NCI-H226 (cell line): ENCODE measurements around the gene OSBP2.
A peak's percentile ranks its signal among the peaks of the same experiment; 100 is the strongest.
"Not testable (repeated sequence)": the region's sequence is repeated elsewhere in the genome, so short reads cannot be mapped to it uniquely, and the experiment has no call there.

Experiments used
- DNase-seq: peaks from one replicate; pipeline ENCODE4 v3.0.0-alpha.2; 2015

The OSBP2 gene

DNA sequence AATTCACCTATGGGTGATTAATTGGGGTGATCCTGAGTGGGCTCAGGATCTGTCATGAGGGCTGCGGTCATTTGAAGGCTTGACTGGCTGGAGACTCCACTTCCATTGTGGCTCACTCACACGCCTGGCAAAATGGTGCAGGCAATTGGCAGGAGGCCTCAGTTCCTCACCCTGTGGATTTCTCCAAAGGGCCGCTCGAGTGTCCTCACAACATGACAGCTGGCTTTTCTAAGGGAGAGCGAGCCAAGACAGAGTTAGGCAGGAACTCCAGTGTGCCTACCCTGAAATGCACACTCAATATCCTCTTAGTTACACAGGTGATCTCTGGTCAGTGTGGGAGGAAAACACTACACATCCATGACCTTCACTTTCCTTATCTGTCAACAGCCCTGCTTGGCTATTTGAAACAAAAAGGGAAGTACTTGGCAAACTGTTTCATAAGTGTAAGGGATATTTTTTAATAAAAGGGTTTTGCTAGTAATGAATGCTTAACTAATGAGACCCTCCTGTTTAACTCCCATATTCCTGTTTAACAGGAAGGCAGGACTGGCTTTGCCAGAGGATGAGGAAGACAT, 25.7 kb downstream of the OSBP2 start:
- DNase-seq: no peak

DNA sequence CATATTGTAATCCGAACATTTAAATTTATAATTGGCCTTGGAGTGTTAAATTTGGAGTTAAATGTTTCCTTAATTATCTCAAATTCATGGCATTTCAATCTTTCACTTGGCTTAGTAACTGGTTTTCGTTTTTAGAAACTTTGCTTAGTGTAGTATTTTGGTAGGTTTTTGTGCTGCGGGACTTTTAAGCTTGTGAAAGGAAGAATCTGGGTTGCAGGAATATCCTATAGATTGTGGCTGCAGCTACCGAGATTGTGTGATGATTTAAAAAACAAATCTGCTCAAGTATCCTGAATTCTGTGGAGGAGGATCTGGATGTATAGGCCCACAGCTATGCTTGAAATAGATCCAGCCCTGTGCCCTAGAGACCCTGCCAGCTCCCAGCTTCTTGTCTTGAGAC, 27.1 kb downstream of the OSBP2 start:
- no peak for DNase-seq

DNA sequence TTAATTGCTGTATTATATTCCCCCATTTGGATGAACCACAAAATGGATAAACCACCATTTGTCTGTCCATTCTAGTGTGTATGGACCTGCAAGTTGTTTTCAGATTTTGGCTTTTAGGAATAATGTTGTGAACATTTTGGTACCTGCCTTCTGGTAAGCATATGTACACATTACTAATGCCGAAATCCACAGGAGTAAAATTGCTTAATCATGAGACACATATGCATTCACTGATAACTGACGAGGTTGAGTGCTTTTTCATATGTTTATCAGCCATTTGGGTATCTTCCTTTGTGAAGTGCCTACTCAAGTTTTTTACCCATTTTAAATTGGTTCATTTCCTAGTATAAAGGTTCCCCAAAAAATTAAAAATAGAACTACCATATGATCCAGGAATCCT, 34.2 kb downstream of the OSBP2 start:
- DNase-seq: no peak

DNA sequence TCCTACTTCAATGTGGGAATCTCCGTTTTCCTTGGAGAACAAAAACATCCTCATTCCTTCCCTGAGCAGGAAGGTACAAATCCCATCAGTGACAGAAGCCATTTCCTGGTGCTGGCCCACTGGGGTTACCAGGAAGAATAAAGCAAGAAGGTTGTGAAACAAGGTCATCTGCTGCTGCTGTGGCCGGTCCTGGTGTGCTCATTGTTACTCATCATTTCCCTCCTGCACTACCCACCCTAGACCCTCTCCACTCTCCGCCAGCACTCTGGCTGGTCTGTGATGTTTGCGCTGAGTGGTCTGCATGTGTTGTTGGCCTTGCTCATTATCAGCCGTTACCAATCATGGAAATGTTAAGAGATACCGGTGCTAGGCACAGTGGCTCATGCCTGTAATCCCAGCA, 37.0 kb downstream of the OSBP2 start:
- DNase-seq: no peak

DNA sequence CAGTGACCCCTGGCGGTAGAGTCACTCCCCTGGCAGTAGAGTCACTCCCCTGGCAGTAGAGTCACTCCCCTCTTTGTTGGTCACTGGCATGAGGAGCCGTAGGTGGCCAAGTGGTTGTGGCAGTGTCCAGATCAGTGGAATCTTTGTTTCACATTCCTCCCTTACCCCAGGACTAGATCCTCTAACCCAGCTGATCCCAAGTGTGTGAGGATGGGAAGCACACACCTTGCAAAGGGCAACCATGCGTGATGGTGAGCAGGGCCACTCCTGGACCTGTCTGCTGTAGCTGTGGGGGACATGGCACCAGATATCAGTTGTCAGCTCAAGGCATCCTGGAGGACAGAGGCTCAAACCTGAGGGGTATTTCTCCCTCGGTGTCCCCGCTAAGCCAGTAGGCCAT, 37.8 kb downstream of the OSBP2 start:
- DNase-seq: no peak

DNA sequence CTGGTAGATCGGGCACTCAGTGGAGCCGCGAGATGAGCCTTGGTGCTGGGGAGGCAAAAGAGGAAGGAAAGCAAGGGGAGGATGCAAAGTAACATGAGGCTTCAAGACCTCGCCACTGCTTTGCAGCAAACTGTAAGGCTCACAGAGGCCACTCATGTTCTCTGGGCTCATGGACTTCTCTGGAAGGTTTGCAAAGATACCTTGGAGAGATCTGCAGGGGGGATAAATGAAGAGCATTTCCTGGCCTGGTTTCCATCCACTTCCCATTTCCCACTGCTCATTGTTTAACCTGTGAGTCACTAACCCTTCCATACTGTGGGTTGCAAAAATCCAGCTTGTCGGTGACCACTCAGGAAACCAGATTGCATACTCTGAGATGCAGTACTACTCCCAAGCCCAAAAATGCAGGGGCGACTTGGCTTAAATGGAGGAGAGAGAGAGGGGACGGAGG, 38.5 kb downstream of the OSBP2 start:
- peak; percentile 5 for DNase-seq

DNA sequence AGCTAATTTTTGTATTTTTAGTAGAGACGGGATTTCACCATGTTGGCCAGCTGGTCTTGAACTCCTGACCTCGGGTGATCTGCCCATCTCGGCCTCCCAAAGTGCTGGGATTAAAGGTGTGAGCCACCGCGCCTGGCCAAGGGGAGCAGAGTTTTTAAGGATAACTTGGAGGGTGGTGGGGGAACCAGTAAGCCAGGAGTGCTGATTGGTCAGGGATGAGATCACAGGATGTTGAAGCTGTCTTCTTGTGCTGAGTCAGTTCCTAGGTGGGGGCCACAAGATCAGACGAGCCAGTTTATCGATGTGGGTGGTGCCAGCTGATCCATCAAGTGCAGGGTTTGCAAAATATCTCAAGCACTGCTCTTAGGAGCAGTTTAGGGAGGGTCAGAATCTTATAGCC, 45.3 kb downstream of the OSBP2 start:
- not testable (repeated sequence) for DNase-seq

DNA sequence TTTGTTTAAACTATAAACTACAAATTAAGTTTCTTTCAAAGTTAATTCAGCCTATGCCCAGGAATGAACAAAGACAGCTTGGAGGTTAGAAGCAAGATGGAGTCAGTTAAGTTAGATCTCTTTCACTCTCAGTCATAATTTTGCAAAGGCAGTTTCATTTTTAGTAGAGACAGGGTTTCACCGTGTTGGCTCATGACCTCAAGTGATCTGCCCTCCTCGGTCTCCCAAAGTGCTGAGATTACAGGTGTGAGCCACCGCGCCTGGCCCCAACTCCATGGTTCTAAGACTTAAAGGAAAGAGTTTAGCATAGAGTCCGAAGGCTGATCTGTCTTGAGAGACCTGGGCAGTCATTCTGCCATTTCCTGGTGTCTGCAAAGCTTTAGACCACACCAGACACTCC, 45.8 kb downstream of the OSBP2 start:
- not testable (repeated sequence) for DNase-seq

DNA sequence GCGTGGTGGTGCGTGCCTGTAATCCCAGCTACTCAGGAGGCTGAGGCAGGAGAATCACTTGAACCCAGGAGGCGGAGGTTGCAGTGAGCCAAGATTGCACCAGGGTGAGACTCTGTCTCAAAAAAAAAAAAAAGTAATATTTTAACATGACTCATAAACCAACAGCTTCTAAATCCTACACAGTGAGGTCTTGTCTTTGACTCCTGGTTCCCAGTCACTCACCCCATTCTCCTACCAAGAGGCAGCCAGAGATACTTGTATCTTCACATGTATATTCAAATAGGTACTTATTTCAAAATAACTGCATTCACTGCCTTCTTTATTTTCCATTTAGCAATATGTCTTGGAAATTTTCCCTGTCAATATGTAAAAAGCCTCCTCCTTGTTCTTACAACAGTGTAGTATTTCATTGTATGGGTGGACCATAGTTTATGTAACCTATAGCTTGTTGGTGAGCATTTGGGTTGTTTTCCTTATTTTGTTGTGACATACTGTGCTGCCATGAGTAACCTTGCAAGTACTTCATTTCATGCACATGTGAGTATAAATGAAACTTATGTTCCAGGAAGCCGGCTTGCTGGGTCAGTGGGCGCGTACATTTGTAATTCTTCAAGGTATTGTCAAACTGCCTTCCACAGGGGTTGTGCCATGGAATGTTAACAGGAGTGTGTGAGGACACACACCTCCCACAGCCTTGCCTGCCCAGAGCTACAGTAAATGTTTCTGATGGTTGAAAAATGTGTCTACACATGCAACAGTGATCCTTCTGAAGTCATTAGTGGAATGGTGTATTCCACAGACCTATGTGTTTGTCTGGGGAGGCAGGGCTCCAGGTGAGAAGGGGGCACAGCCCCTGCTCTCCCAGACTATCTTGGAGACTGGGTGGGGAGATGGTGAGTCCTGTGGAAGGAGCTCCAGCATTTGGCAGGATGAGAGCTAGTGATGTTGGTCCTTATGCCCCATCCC, 47.9 kb downstream of the OSBP2 start:
- DNase-seq: no peak

DNA sequence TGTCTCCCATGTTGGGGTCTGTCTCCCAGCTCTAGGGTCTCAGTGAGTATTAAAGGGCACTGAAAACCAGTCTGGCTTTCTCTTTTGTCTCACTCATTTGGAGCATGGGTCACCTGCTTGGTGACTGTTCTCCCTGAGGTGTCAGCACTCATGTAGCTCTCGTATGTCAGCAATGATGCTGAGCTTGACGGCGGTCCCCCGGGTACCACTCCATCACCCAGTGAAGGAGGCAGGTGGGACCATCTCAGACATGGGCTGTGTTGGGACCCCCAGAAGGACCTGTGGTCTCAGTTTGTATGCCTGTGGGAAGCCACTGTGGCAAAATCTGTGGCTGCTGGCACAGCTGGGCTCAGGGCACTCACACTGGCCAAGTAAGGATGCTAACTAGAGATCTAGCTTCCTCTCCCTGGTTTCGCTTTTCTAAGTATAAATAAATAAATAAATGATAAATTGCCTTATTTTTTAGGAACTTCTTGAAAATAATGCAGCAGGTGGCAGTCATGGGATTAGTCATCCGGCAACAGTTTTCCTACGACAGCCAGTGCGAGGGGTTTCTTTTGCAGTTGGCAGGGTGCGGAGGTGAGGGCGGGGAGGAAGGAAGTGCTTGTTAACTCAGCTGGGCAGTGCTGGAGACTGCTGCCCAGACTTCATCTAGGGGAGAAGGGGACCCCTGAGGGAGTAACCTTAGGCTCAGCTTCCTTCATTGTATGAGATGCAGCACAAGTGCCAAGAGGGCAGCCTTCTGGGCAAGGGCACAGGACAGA, 48.8 kb downstream of the OSBP2 start:
- no peak for DNase-seq

DNA sequence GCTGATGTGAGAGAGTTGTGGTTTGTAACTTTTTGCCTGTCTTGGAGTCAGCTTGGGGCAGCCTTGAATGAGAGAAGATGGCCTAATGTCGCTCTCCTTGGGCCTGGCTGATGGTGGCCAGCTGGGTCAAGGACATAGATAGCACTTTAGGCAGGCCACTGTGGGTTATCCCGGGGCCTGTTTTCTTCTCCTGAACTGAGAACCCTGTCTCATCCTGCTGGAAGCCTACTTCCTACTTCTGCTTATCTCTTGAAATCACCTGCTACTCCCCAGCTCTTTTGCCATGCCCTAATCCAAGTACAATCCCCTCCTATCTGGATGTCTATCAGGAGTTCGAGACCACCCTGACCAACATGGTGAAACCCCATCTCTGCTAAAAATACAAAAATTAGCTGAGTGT, 49.5 kb downstream of the OSBP2 start:
- no peak for DNase-seq

DNA sequence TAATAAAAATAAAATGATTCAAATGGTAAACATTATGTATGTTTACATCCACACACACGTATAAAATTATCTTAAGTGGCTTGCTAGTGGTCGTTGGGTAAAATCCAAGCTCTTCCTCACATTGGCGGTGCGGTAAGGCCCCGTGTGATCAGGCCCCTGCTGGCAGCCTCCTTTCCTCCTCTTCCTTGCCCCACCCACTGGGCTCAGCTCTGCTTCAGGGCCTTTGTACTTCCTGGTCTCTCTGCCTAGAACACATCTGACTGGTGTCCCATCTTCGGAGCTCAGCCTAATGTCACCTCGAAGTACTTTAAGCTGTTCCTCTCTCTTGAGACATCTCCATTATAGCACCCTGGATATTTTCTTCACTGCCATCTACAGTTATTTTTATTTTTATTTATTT, 52.8 kb downstream of the OSBP2 start:
- DNase-seq: no peak

DNA sequence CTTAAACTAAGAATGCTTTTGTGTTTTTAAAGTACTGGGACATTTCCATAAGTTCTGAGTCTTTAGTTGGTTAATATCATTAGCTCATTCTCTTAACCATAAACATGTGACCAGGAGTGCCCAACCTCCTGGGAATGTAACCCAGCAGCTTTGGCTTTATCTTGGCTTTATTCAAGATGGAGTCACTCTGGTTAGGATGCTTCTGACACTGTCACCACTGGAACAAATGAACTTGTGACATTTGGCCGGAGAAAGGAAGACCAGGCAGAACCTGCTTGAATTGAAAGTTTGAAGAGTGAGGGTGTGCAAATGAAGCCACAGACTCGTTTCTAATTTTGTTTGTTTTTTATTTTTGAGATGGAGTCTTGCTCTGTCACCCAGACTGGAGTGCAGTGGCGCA, 54.6 kb downstream of the OSBP2 start:
- DNase-seq: no peak

DNA sequence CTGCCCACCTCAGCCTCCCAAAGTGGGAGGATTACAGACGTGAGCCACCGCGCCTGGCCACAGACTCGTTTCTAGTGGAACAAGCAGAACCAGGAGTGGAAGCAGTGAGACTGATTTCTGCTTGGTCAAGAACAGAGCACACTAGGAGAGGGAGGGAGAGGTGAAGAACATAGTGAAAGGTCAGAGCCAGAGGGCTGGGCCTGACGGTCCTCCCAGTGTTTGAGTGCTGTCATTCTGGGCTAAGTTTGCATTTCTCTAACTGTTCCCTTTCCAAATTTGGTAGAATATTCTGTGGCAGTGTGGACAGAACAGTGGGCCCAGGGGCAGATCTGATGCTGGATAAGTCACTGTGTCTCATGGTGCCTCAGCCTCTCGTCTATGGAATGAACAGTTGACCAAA, 55.2 kb downstream of the OSBP2 start:
- DNase-seq: no peak

DNA sequence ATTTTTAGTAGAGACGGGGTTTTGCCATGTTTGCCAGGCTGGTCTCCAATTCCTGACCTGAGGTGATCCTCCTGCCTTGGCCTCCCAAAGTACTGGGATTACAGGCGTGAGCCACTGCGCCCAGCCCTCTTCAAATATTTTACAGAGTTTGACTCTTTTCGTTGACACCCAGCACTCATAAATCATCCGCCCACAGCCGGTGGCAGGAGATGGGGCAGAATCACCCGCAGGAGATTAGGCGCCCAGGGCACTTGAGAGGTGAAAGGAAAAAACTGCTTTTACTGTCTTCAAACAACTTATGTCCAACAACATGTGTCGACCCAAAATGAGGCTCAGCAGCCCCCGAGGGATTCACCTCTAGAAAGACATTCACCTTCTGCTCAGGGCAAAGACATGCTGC, 56.9 kb downstream of the OSBP2 start:
- no peak for DNase-seq

DNA sequence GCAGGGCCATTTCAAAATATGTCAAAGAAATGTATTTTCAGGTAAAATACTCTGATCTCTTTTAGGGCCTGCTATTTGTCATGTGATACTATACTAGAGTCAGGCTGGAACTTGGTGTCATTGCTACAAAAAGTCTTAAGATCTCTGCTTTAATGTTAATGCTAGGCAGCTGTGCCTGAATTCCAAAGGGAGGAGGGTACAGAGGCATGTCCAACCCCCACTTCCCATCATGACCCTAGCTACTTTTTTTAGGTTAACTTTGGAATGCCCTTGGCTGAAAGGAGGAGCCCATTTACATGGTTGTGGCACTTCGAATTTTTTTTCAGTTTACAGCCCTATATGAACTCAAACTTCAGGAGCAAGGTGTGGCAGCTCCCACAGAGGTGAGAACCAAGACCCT, 58.1 kb downstream of the OSBP2 start:
- DNase-seq: no peak

DNA sequence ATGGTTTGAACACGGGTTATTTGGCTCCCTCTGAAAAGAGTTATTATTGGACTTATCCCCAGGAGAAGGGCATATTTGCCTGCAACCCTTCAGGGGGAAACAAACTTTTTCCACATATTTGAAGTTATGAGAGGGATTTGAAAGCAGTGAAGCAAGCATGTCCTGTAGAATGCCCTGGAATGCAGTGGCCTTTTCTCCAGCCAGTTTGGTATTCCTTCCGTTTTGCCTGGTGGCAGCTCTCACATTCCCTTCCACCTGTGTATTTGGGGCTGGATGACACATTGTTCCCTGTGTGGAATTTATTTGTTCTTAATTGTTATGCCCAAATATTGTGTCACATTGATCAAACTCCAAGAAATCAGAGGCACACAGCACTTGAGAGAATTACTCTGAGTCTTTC, 59.0 kb downstream of the OSBP2 start:
- DNase-seq: no peak

DNA sequence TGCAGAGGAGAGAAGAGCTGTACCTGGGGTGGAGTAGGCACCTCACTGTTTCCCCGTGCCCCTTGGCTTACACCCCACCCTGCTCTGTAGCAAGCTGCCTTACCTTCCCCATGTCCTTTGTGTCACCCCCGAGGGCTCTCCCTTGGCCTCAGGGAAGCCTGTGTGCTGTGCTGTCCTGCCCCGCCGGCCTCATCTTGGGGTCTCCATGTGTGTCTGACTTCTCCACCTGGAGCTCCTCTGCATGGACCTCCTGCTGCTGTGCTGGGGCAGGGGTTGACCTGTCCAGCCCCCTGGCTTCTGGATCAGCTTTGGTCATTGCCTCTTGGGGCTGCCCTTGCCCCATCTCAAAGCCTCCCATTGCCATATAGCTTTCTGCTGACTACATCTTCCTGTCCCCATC, 59.8 kb downstream of the OSBP2 start:
- no peak for DNase-seq

DNA sequence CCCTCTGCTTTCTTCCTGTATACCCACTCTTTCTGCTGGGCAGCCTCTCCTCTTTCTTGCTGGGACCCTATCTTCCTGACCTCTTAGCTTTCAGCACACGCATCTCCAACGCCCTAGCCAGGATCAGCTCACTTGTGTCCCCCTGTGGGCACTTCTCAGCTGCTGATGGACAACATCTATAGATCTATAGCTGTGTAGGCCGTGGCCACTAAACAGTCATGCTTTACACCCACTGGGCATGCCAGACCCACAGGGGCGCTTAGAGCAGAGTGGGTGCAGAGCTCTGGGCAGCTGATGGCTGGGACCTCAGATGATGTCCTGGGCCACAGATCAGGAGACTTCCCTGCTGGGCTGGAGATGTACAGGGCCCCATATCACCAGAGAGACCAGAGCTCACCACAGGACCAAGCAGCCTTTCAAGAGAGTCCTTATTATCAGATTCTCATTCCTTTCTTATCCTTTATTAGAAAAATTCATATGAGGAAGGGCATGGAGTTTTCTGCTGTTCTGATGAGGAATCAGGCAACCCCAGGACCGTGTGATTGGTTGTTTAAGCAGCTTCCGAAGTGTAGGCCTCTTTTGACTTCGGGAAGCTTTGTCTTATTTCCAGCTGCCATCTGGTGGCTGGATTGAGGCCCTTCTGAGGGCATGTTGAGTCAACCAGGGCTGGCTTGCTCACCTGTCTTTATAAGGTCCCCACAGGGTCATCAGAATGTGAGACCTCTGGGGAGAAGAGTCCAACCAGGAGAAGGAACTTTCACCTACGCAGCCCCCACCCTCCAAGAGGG, 60.5 kb downstream of the OSBP2 start:
- DNase-seq: peak; percentile 7

DNA sequence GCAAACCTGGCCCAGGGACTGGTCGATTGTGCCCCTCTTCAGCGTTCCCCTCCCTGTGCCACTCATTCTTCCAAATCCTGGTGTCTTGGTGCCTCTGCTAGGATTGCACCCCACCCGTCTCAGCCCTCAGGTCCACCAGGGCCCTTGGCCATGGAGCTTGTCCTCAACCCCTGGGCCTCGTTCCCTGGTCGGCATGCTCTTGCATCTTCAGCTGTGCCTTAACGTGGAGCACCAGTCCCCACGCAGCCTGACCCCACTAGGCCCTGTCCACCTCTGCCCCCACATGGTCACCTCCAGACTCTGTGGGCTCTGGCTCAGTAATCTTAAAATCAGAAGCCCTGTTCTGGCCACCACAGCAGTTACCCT, 61.1 kb downstream of the OSBP2 start:
- no peak for DNase-seq

DNA sequence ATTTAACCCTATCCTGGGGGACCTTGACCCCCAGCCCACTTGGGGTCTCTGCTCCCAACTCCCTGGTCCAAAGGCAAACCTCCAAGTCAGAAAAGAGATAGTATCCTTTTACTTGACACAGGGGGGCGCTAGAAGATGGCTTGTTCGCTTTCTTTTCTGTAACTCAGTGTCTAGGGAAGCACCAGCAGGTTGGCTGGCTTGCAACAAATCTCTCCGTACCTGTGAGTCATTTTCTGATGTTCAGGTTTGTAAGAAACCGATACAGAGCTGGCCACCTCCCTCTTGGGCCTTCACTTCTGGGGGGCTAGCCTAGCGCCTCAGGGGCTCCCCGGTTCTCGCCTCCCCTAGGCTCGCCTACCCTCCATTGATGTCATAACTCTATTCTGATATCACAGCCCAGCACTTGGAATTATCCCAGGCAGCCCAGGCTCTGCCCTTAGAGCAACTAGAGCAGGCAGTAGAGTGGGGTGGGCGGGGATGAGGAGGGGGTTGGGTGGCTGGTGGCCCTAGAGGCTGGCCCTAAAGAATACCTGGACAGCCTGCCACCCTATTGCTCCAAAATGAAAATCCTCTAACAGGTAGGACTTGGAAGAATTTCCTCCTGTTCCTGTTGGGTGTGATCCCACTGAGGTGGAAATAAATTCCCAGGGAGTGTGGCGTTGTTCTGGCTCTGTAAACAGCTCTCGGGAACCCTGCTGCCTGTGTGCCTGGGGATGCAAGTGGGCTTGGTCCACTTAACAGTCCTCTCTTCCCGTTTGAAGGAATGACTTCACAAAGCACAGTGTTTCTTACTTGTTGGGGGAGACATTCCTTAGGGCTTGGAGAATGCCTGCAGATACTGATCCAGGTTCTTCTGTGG, 69.4 kb downstream of the OSBP2 start:
- DNase-seq: peak; percentile 46

DNA sequence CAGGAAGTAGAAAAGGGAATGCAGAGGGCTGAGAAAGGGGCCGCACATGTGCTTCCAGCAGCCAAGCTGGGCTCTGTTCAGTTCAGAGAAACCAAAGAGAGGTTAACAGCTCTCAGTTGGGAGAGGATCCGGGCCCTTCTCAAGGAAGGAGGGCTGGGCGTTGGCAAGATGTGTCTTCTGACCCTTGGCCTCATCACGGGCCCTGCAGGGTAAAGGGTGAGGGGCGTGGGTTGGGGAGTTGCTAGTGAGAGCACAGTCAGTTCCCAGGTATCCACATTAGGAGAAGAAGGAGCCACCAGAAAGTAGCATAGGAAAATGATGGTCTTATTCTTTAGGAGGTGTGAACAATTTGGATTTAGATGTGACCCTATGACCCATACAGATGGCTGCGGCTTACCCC, 73.0 kb downstream of the OSBP2 start:
- no peak for DNase-seq
